ENCODE results near the gene SAMD13. TPM values are rescaled to one million over a fixed set of nuclear protein-coding genes. Genes with fewer than 3 reads are reported as not detected.

SAMD13 gene
- total RNA-seq, 3 donors from 2014 or later: 2.1 to 3.1 (median 2.6) TPM

DNA sequence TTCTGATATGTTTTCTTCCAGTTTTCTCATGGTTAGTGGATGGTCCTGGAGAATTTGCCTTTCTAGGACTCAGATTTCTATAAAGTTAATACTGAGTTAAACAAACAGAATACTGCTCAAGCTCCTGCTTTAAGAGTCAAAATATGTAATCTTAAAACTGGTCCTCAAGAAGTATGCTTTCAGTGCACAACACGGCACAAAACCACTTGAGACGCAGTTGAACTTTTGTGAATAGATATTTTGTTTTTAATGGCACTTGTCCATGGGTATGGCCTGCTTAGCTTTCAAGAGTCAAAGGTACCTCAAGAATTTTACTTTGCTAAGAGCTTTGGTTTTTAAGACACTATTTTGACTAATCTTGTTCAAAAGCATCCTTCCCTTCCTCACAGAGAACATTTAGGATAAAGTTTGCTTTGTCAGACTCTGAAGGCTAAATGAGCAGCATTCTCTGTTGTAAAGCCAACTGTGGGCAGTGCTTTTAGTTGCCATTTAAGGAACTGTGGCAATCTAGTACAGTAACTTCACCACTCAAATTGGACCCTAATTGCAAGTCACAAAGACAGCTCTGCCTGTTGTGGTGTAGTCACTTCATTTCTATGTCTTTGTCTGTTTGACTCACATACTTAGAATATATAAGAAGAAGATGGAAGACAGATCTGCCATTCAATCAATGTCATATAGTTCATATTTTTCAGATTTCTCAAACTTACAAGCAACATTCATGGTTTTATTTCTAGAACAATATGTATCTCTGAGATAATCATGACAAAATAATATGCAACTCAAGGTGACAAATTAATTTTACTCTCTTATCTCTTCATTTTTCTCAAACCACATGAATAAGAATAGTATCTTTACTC, 28.8 kb downstream of the SAMD13 start:
- TF ChIP-seq POLR2A (IDR thresholded peaks at IDR 0.05) (no peak), POLR2AphosphoS5 (IDR thresholded peaks at IDR 0.05) (no peak)
- TF ChIP-seq, protein P1, sequence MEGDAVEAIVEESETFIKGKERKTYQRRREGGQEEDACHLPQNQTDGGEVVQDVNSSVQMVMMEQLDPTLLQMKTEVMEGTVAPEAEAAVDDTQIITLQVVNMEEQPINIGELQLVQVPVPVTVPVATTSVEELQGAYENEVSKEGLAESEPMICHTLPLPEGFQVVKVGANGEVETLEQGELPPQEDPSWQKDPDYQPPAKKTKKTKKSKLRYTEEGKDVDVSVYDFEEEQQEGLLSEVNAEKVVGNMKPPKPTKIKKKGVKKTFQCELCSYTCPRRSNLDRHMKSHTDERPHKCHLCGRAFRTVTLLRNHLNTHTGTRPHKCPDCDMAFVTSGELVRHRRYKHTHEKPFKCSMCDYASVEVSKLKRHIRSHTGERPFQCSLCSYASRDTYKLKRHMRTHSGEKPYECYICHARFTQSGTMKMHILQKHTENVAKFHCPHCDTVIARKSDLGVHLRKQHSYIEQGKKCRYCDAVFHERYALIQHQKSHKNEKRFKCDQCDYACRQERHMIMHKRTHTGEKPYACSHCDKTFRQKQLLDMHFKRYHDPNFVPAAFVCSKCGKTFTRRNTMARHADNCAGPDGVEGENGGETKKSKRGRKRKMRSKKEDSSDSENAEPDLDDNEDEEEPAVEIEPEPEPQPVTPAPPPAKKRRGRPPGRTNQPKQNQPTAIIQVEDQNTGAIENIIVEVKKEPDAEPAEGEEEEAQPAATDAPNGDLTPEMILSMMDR (IDR thresholded peaks at IDR 0.05): no peak
- Histone ChIP-seq H3K36me3 (no peaks in the 10 kb centered on the region), H3K4me3 (no peak overlapping the region), H3K9me3 (peaks cover 0 to 3% of the 10 kb centered on the region in 2 donors), H3K27ac (no peak overlapping the region), H3K27me3 (no peaks in the 10 kb centered on the region), H3K4me1 (no peaks in the 10 kb centered on the region)
- no peak for DNase-seq (ENCODE audit: low spot score in 2 of 2)
- intact Hi-C loops (cut with DNase I; ENCODE audit: low total_unique reads): no loop called here

DNA sequence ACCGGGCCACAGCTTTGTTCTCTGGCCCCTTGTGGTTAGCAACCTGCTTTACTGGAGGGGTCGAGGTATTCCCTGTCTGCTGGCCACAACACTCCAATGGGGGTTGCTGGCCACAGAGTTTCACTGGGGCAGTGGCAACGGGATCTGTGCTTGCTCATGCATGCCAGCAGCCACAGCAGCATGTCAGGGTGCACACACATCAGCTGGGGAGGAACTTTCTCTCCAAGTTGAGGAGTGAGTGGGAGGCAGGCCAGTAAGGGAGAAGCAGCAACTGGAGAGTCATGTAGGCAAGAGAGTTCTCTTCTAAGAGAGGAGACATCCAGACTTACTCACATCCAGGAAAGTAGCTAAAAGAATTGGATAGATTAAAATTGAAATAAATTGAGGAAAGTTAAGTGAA, 38.0 kb downstream of the SAMD13 start:
- intact Hi-C loops (cut with DNase I; ENCODE audit: low total_unique reads): no loop called here
- TF ChIP-seq, protein P1 (IDR thresholded peaks at IDR 0.05): no peak
- TF ChIP-seq POLR2A (IDR thresholded peaks at IDR 0.05) (no peak), POLR2AphosphoS5 (IDR thresholded peaks at IDR 0.05) (no peak)

GRCh38 chr1:84344286-84344685, 42.8 kb downstream of the SAMD13 start:
- no peaks in the 10 kb centered on the region for H3K9me3 ChIP-seq
- TF ChIP-seq POLR2AphosphoS5 (IDR thresholded peaks at IDR 0.05) (no peak), POLR2A (IDR thresholded peaks at IDR 0.05) (no peak)
- TF ChIP-seq, protein P1 (IDR thresholded peaks at IDR 0.05): no peak
- no peak overlapping the region for H3K4me3 ChIP-seq
- DNase-seq (ENCODE audit: low spot score in 2 of 2): no peak
- H3K27ac ChIP-seq: no peak overlapping the region
- H3K36me3 ChIP-seq: no peaks in the 10 kb centered on the region
- H3K27me3 ChIP-seq: no peaks in the 10 kb centered on the region
- H3K4me1 ChIP-seq: no peaks in the 10 kb centered on the region
- intact Hi-C loops (cut with DNase I; ENCODE audit: low total_unique reads): no loop called here

More for the DNA sequence above, 38.0 kb downstream of the SAMD13 start:
- Histone ChIP-seq H3K4me3 (no peak overlapping the region), H3K27ac (no peak overlapping the region), H3K9me3 (peaks cover 10 to 13% of the 10 kb centered on the region in 2 donors), H3K27me3 (no peaks in the 10 kb centered on the region), H3K4me1 (no peaks in the 10 kb centered on the region), H3K36me3 (no peaks in the 10 kb centered on the region)
- no peak for DNase-seq (ENCODE audit: low spot score in 2 of 2)

DNA sequence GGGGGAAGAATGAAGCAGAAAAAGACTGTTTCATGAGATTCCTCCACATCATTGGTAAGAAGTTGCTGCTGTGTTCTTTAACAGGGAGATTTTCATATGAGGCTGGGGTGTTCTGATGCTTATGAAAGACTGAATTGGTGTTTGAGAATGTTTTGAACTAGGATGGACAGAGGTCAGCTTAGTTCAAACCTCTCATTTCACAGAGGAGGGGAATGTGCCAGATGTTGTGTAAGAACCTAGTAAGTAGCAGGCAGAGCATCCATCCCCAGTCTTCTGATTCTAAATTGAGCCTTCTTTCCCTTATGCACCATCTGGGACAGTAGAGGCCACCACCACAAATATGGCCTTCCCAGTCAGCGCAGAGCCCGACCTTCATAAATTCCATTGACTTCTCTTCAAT, 43.7 kb downstream of the SAMD13 start:
- intact Hi-C loops (cut with DNase I; ENCODE audit: low total_unique reads): no loop called here
- Histone ChIP-seq H3K27ac (no peak overlapping the region), H3K27me3 (no peaks in the 10 kb centered on the region), H3K36me3 (no peaks in the 10 kb centered on the region), H3K4me1 (no peaks in the 10 kb centered on the region), H3K9me3 (no peaks in the 10 kb centered on the region), H3K4me3 (no peak overlapping the region)
- no peak for DNase-seq (ENCODE audit: low spot score in 2 of 2)
- TF ChIP-seq, protein P1 (IDR thresholded peaks at IDR 0.05): no peak
- TF ChIP-seq POLR2A (IDR thresholded peaks at IDR 0.05): no peak
- no peak for TF ChIP-seq POLR2AphosphoS5 (IDR thresholded peaks at IDR 0.05)

- Histone ChIP-seq H3K27me3 (no peaks in the 10 kb centered on the region), H3K9me3 (no peaks in the 10 kb centered on the region), H3K4me3 (peak overlapping the region in 1 of 3 donors; percentile 2), H3K4me1 (no peaks in the 10 kb centered on the region), H3K36me3 (no peaks in the 10 kb centered on the region), H3K27ac (peak overlapping the region; percentile 16 to 30)
- intact Hi-C loops (cut with DNase I; ENCODE audit: low total_unique reads): no loop called here
- no peak for DNase-seq (ENCODE audit: low spot score in 2 of 2)
- TF ChIP-seq POLR2A (IDR thresholded peaks at IDR 0.05) (no peak), POLR2AphosphoS5 (IDR thresholded peaks at IDR 0.05) (no peak)
- TF ChIP-seq, protein P1 (IDR thresholded peaks at IDR 0.05): no peak
Observed at GRCh38 chr1:84347271-84347931, 45.9 kb downstream of the SAMD13 start.
